ENCODE measurements around the gene ABI1. TPM values are rescaled to one million over a fixed set of nuclear protein-coding genes. Genes with fewer than 3 reads are reported as not detected.

ABI1 gene
- total RNA-seq, 1 donor from 2014 or later, result 43.1 TPM

- Histone ChIP-seq H3K4me1 (no peaks in the 10 kb centered on the region), H3K4me2 (no peak overlapping the region), H3K79me2 (ENCODE audit: low read depth) (no peaks in the 10 kb centered on the region), H2AFZ (replicated peaks) (no peak overlapping the region), H3K27me3 (no peaks in the 10 kb centered on the region), H4K20me1 (ENCODE audit: low read depth) (no peaks in the 10 kb centered on the region), H3F3A (ENCODE audit: low read depth) (no peaks in the 10 kb centered on the region), H3K4me3 (no peak overlapping the region), H3K9ac (no peak overlapping the region), H3K9me3 (ENCODE audit: low read depth) (no peaks in the 10 kb centered on the region), H3K36me3 (no peaks in the 10 kb centered on the region), H3K27ac (no peak overlapping the region)
- no peak for DNase-seq (ENCODE audit: low spot score)
- no peak overlapping the region for H3K4me3 Mint-ChIP-seq
- no peak overlapping the region for H3K27ac Mint-ChIP-seq
- no peaks in the 10 kb centered on the region for H3K4me1 Mint-ChIP-seq
- no peak for TF ChIP-seq EZH2phosphoT487 (IDR thresholded peaks at IDR 0.05)
- peaks cover 2% of the 10 kb centered on the region for H3K27me3 Mint-ChIP-seq (ENCODE audit: insufficient read depth, low read depth)
- H3K36me3 Mint-ChIP-seq, result peaks cover 10% of the 10 kb centered on the region
- H3K9me3 Mint-ChIP-seq, result no peaks in the 10 kb centered on the region
Observed at GRCh38 chr10:26714415-26715136, 146.2 kb downstream of the ABI1 start.

DNA sequence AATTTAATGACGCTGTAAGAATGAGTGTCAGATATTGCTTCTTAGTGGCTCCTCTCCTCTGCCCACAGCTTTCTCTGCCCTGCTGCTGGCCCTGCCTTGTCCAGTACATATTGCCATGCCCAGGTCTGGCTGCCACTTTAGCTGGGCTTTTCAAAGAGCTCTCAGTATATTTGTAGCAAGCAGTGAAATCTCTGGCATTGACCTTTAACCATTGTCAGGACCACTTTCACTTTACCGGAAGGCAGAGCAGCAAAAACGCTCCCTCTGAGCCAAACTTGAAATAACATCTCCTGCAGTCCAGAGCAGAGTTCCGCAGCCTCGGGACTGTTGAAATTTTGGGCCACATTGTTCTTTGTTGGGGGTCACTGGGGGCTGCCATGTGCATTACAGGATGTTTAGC is 149.4 kb downstream of the ABI1 start:
- H3K9ac ChIP-seq, result no peak overlapping the region
- H3K79me2 ChIP-seq (ENCODE audit: low read depth), result no peaks in the 10 kb centered on the region
- Mint-ChIP-seq H3K4me1 (no peaks in the 10 kb centered on the region), H3K27ac (no peak overlapping the region), H3K4me3 (no peak overlapping the region), H3K36me3 (peaks cover 25% of the 10 kb centered on the region), H3K27me3 (ENCODE audit: insufficient read depth, low read depth) (peaks cover 2% of the 10 kb centered on the region), H3K9me3 (no peaks in the 10 kb centered on the region)
- H3K36me3 ChIP-seq, result no peaks in the 10 kb centered on the region
- DNase-seq (ENCODE audit: low spot score), result no peak
- no peaks in the 10 kb centered on the region for H3K4me1 ChIP-seq
- no peak overlapping the region for H2AFZ ChIP-seq (replicated peaks)
- H3F3A ChIP-seq (ENCODE audit: low read depth), result no peaks in the 10 kb centered on the region
- no peak overlapping the region for H3K4me3 ChIP-seq
- TF ChIP-seq EZH2 (IDR thresholded peaks at IDR 0.05), result no peak
- no peak for TF ChIP-seq EZH2phosphoT487 (IDR thresholded peaks at IDR 0.05)
- TF ChIP-seq, protein P1, sequence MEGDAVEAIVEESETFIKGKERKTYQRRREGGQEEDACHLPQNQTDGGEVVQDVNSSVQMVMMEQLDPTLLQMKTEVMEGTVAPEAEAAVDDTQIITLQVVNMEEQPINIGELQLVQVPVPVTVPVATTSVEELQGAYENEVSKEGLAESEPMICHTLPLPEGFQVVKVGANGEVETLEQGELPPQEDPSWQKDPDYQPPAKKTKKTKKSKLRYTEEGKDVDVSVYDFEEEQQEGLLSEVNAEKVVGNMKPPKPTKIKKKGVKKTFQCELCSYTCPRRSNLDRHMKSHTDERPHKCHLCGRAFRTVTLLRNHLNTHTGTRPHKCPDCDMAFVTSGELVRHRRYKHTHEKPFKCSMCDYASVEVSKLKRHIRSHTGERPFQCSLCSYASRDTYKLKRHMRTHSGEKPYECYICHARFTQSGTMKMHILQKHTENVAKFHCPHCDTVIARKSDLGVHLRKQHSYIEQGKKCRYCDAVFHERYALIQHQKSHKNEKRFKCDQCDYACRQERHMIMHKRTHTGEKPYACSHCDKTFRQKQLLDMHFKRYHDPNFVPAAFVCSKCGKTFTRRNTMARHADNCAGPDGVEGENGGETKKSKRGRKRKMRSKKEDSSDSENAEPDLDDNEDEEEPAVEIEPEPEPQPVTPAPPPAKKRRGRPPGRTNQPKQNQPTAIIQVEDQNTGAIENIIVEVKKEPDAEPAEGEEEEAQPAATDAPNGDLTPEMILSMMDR (IDR thresholded peaks at IDR 0.05), result no peak
- no peak overlapping the region for H3K27ac ChIP-seq
- H3K4me2 ChIP-seq, result no peak overlapping the region
- H4K20me1 ChIP-seq (ENCODE audit: low read depth), result no peaks in the 10 kb centered on the region
- H3K9me3 ChIP-seq (ENCODE audit: low read depth), result no peaks in the 10 kb centered on the region
- no peaks in the 10 kb centered on the region for H3K27me3 ChIP-seq

DNA sequence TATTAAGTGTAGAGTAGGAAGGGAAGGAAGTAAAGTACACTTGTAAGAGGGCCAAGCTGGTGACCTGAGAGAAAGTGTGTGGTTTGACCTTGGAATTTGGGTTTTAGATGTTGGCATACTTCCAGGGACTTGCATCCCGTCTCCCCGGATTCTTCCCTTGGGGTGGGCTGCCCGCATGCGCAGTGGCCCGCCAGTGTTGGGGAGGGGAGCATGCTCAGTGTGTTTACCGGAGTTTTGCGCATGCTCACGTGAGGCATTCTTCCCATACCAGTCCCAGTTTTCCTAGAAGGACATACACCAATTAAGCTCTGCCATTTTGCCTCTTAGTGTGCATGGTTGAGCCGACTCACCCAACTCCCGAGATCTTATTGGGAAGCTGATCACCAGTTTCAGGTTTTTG is 153.8 kb downstream of the ABI1 start:
- DNase-seq (ENCODE audit: low spot score), result no peak
- H3K9me3 ChIP-seq (ENCODE audit: low read depth), result no peaks in the 10 kb centered on the region
- Mint-ChIP-seq H3K27me3 (ENCODE audit: insufficient read depth, low read depth) (peaks cover 4% of the 10 kb centered on the region), H3K4me3 (no peak overlapping the region), H3K27ac (peak overlapping the region; percentile 36), H3K36me3 (peaks cover 21% of the 10 kb centered on the region), H3K4me1 (no peaks in the 10 kb centered on the region), H3K9me3 (no peaks in the 10 kb centered on the region)
- H3K79me2 ChIP-seq (ENCODE audit: low read depth), result peaks cover 12% of the 10 kb centered on the region
- no peaks in the 10 kb centered on the region for H4K20me1 ChIP-seq (ENCODE audit: low read depth)
- H3K4me1 ChIP-seq, result no peaks in the 10 kb centered on the region
- no peaks in the 10 kb centered on the region for H3K36me3 ChIP-seq
- H3K27me3 ChIP-seq, result no peaks in the 10 kb centered on the region
- no peaks in the 10 kb centered on the region for H3F3A ChIP-seq (ENCODE audit: low read depth)
- no peak for TF ChIP-seq EZH2phosphoT487 (IDR thresholded peaks at IDR 0.05)
- no peak for TF ChIP-seq EZH2 (IDR thresholded peaks at IDR 0.05)
- TF ChIP-seq, protein P1 (IDR thresholded peaks at IDR 0.05), result no peak
- no peak overlapping the region for H3K9ac ChIP-seq
- H3K27ac ChIP-seq, result no peak overlapping the region
- H3K4me3 ChIP-seq, result no peak overlapping the region
- no peak overlapping the region for H2AFZ ChIP-seq (replicated peaks)
- no peak overlapping the region for H3K4me2 ChIP-seq

DNA sequence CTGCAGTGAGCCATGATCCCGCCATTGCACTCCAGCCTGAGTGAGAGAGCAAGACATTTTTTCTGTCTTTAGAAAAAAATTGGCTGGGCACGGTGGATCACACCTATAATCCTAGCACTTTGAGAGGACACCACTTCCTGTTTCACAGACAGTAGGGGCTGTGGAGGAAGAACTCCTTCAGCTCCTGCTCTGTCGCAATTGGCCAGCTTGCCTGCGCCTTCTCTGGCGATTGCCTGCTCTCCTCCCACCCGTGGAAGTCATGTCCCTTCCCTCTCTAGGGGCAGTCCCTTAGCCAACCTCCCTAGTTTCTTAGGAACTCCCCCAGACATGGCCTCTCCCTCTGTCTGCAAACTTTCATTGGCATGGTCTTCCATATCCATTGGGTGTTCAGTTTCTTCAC is 154.6 kb downstream of the ABI1 start:
- peaks cover 19% of the 10 kb centered on the region for H3K79me2 ChIP-seq (ENCODE audit: low read depth)
- H3K27ac ChIP-seq, result no peak overlapping the region
- no peak overlapping the region for H3K9ac ChIP-seq
- no peaks in the 10 kb centered on the region for H3F3A ChIP-seq (ENCODE audit: low read depth)
- H3K27me3 Mint-ChIP-seq (ENCODE audit: insufficient read depth, low read depth), result peaks cover 4% of the 10 kb centered on the region
- H2AFZ ChIP-seq (replicated peaks), result no peak overlapping the region
- peaks cover 22% of the 10 kb centered on the region for H3K36me3 Mint-ChIP-seq
- no peak overlapping the region for H3K27ac Mint-ChIP-seq
- H3K4me3 ChIP-seq, result no peak overlapping the region
- H3K9me3 ChIP-seq (ENCODE audit: low read depth), result no peaks in the 10 kb centered on the region
- H3K27me3 ChIP-seq, result no peaks in the 10 kb centered on the region
- H3K9me3 Mint-ChIP-seq, result no peaks in the 10 kb centered on the region
- DNase-seq (ENCODE audit: low spot score), result no peak
- no peaks in the 10 kb centered on the region for H3K4me1 Mint-ChIP-seq
- TF ChIP-seq EZH2 (IDR thresholded peaks at IDR 0.05) (no peak), EZH2phosphoT487 (IDR thresholded peaks at IDR 0.05) (no peak)
- TF ChIP-seq, protein P1 (IDR thresholded peaks at IDR 0.05), result no peak
- H3K4me2 ChIP-seq, result no peak overlapping the region
- H3K4me3 Mint-ChIP-seq, result no peak overlapping the region
- H3K36me3 ChIP-seq, result no peaks in the 10 kb centered on the region
- H4K20me1 ChIP-seq (ENCODE audit: low read depth), result no peaks in the 10 kb centered on the region
- H3K4me1 ChIP-seq, result no peaks in the 10 kb centered on the region
